WTC11 (cell line): ENCODE measurements around the gene IGSF9B.

Experiments
- CTCF ChIP-seq: fragments of 200-600 bp; IDR thresholded peaks from 2 replicates; pipeline ENCODE4 v1.8.0; 2022; ENCODE audit warnings: antibody characterized with exemption
- E2F4 ChIP-seq: sonication (generic); formaldehyde crosslinking; IDR thresholded peaks from 2 replicates; pipeline ENCODE4 v1.8.1; 2022; ENCODE audit warnings: low read depth, mild to moderate bottlenecking, moderate library complexity, missing genetic modification reagents, borderline replicate concordance
- ZNF138 ChIP-seq: sonication (generic); formaldehyde crosslinking; conservative IDR thresholded peaks from 2 replicates; pipeline ENCODE4 v1.8.1; 2022; ENCODE audit warnings: mild to moderate bottlenecking, moderate library complexity, missing genetic modification reagents

GRCh38 chr11:133908827-133909226 is 47.9 kb downstream of the IGSF9B start:
- no peak for TF ChIP-seq E2F4 (CRISPR knock-in tag)
- TF ChIP-seq CTCF, result no peak
- no peak for TF ChIP-seq ZNF138 (CRISPR knock-in tag)
